Retina (tissue), 1 donor: ENCODE data around the gene GPC3.
"Not testable (repeated sequence)": the region's sequence is repeated elsewhere in the genome, so short reads cannot be mapped to it uniquely, and the experiment has no call there.

Experiments
- DNase-seq: peaks from one replicate; pipeline ENCODE4 v3.0.0-alpha.2; 2016

GPC3 gene

DNA sequence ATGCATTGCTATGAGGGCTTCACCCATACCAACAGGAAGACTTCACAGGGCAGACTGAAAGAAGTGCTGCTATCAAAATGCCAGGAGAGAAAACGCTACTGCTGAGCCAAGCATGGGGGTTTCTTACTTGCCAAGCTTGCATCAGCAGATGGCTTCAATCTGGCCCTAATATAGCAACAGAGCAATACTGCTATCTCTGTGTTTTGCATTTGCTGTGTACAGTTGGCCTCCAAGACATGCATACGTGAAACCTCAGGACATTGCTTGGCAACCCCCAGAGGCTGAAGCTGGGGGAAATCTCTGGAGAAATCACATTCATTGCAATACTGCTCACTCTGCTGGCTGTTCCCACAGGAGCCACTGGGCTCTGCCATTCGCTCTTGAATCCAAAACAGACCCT, 442.9 kb downstream of the GPC3 start:
- DNase-seq, result no peak

- DNase-seq, result no peak
Observed at GRCh38 chrX:133541021-133541420, 444.4 kb downstream of the GPC3 start.

DNA sequence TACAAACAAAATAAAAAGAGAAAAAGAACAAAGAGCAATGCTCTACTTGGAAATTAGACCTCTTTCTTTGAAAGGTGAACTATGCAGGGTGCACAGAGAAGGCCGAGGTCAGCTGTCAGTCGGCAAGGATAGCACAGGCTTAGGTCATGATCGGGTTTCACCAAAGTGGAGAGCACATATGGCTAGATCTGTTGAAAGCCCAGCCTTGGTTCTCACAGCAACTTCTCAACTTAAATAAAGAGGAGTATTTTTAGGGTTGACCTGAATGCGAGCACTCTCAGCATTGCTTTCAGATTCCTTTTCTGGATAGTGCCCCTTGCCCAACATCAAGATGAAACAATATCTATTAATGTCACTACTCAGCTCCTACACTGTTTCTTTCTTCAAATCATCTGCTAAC, 447.2 kb downstream of the GPC3 start:
- no peak for DNase-seq

DNA sequence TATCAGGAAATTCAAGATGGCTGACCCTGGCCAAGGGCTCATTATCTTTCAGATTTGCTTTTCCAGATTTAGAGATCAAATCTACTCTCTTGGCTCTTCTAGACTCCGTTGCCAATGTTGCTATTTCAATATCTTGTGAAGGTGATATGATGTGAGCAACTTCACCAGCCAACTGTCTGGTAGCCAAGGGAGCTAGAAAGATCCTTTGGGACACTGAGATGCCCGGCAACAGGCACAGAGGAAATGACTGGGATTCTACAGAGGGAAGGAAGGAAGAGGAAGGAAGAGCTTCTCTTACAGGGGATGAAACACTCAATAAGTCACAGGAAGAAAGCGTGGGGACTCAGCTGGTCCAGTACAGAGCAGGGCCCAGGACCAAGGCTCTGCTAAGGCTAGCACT, 448.3 kb downstream of the GPC3 start:
- DNase-seq, result no peak

DNA sequence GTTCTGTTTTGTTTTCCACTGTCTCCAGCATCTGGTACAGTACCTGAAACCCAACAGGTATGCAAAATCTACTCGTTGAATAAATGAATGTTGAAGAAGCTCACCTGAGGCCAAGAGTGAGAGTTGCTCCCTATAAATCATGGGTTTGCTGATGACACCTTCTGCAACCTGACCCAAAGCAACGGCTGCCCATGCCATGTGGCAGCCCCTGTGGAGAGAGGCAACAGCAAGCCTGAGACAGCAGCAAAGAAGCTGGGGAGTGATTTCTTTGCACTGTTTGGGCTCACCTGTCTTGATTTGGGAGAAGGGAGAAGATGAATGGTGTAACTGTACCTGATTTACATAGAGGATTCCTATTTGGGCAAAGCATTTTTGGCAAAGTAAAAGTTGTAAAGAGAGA, 450.3 kb downstream of the GPC3 start:
- DNase-seq, result no peak

DNA sequence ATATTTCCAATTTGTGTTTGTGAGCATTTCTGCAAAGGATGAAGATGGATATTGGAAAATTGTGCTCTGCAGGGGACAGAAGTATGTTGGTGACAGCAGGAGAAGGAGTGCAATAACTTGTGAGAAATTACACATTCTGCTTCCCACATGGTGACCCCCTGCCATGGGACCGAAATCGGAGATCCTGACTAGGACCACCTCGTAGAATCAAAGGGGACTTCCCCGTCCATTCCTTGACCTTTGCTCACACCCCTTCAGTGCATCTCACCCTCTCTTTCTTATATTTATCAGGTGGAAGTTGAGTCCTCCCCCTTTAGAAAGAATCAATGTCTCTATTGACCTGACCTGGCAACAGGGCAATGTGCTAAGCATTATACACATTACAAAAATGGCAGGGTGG, 451.2 kb downstream of the GPC3 start:
- DNase-seq, result no peak

DNA sequence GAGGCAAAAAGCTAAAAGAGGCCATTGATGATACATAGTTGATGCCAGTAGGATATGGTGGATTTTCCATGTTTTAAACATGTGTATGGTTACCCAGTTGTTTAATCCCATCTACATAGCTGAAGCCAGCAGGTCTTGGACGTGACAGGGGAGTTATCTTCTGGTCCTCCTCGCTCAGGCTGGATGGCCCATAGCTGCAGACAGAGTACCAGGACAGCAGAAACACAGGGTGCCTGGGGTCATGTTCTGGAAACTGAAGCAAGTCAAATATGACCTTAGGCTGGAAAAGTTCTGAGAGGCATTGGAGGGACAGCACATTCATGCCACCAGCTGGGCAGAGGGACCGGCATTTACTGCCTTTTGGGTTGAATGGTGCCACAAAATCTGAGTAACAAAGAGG, 452.1 kb downstream of the GPC3 start:
- DNase-seq, result no peak

DNA sequence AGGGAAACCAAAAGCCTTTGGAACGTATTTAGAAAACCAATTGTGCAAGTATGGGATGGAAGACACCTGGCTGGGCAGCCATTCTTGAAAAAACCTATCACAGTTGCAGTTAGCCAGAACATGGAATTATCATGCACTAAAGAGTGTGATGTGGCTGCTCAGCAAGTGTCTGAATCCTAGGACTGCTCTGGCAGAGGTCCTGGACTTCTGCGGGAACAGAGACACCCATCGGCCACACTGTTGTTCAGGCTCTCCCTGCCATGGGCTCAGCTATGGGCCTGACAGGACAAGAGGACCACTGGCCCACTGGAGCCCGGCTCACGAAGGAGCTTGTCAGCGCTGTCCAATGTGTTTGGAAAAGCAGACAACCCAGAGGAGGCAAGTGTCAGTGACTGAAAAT, 454.4 kb downstream of the GPC3 start:
- no peak for DNase-seq

- DNase-seq, result no peak
Observed at GRCh38 chrX:133529578-133529977, 455.8 kb downstream of the GPC3 start.

DNA sequence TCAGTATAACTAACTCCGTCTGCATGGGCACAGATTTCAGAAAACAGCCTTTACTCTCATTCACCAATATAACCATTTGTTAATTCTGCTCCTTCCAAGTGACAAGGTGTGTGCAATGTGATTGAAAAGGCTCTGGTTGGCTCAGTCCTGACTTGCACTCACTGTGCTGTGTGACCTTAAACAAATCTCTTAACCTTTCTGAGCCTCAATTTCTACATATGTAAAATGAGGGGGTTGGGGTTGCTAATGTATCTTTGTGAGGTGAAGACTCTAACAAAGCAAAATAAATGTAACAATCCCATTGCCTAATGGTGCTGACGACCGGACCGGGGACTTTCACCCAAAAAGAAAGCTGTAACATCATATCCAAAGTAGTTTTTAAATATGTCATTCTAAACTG, 457.6 kb downstream of the GPC3 start:
- no peak for DNase-seq

- no peak for DNase-seq
Observed at GRCh38 chrX:133527415-133527814, 458.0 kb downstream of the GPC3 start.

GRCh38 chrX:133526773-133527172, 458.6 kb downstream of the GPC3 start:
- not testable (repeated sequence) for DNase-seq

- no peak for DNase-seq
Observed at GRCh38 chrX:133523526-133523925, 461.9 kb downstream of the GPC3 start.

DNA sequence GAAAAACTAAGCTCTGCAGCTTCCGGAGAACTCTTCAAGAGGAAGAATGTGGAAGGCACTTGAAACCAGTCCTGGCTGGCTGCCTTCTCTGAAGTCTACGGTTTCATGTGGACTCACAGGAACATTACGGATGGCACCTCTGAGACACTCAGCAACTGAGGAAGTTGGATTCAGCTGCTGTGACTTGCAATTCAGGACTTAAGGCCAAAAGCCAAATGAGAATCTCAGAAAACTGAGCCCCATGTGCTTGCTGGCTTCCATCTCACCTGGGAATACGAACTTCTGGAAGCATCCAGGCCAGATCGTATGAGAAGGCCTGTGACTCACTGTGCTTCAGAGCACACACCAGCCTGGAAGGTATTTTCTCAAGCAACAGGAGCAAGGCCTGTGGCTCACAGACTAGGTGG, 462.3 kb downstream of the GPC3 start:
- no peak for DNase-seq

DNA sequence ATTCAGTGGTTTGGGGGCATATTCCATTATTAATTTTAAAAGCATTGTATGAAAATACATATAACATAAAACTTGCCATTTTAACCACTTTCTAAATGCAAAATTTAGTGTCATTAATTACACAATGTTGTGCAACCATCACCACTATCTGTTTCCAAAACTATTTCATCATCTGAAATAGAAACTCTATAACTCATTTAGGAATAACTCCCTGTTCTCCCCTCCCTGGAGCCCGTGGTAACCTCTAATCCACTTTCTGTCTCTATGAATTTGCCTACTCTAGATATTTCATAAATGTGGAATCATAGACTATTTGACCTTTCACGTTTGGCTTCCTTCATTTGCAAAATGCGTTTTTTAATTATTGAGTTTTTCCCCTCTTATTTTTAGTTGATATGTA, 468.7 kb downstream of the GPC3 start:
- DNase-seq, result no peak

- DNase-seq, result no peak
Observed at GRCh38 chrX:133514486-133514885, 470.9 kb downstream of the GPC3 start.

GRCh38 chrX:133513123-133513522, 472.3 kb downstream of the GPC3 start:
- DNase-seq, result no peak

DNA sequence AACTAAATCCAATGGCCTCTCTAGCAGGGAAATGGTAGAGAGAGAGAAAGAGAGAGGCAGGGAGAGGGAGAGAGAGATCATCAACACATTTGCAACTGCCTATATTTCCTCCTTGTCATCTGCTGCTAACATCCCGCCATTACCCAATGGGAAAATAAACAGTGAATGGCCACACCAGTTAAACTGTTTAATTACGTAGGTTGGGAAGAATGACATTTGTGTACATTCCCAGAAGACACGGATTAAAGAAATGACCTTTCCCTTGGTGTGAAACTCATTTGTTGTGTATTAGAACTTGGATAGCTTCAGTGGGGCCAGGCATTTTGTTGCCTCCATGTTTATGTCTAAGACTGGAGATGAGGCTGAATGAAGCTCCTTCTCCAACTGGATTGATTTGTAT, 474.4 kb downstream of the GPC3 start:
- no peak for DNase-seq

- DNase-seq, result no peak
Observed at GRCh38 chrX:133497356-133497755, 488.0 kb downstream of the GPC3 start.

DNA sequence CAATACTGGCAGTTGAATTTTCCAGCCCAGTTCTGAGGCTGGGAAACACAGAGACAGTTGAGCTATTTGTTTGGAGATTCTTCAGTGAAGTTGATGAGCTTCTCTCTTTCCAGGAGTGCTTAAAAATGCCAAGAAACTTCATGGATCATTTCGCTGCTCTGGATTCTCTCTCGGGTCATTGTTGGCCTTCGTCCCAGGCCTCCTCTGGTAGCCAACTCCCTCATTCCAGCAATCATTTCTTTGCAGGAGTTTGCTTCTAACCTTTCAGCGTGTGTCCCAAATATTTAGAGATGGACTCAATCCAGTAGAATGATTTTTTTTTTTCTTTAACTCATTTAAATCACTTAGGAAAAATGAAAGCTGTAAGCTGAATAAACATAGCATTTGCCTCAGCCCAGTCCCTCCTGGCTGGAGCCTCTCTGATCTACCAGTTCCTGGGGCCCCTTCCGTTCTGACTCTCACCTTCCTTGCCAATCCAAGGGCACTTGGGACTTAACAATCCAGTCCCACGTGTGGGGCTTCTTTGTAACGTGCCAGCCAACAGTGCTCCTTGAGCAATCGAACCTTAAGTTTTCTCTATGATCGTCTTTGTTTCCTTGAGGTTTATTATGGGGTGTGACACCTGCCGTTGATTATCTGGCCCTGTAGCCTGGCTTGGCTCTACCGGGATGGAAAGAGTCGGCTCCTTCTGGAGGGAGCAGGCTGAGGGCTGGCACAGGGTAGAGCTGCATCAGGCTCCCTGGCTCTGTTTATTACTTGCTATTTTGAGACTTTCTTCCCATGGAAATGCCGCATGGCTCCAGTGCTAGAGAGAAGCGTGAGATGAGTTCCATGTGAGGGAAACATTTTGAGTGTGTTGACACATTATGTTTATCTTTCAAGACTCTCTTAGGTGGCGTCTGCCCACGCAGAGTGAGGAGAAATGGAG, 489.7 kb downstream of the GPC3 start:
- no peak for DNase-seq

- DNase-seq, result no peak
Observed at GRCh38 chrX:133493366-133493765, 492.0 kb downstream of the GPC3 start.

- DNase-seq, result no peak
Observed at GRCh38 chrX:133490955-133491354, 494.4 kb downstream of the GPC3 start.
